PC-9 (cell line): ENCODE results near the gene CHST15. TPM values are rescaled to one million over a fixed set of nuclear protein-coding genes. Genes with fewer than 3 reads are reported as not detected.

Experiments
- BruUV-seq: library from RNA; stranded (reverse); fragments of 400-500 nt; replicated peaks from 2 replicates; lab custom pipeline; 2021; lab: Mats Ljungman, UMichigan
- CTCF ChIA-PET: fragments of 300-600 bp; sonication (Branson Sonifier 250); formaldehyde crosslinking; loops from one replicate; lab custom pipeline; 2022; ENCODE audit warnings: antibody characterized with exemption; lab: Charles Lee
- POLR2A ChIA-PET: fragments of 300-600 bp; sonication (Branson Sonifier 250); formaldehyde crosslinking; loops from one replicate; lab custom pipeline; 2022; ENCODE audit warnings: antibody characterized with exemption; ENCODE audit not compliant: unreplicated experiment; lab: Charles Lee
- DNase-seq, 2 experiments: peaks; one replicate each; pipeline versions ENCODE4 v3.0.0 to v3.0.0-alpha.2; 2015 to 2022; ENCODE audit warnings: mixed read lengths in 1 of 2
- H2AFZ ChIP-seq: fragments of 200-600 bp; sonication (generic); 2 replicates; pipeline ENCODE4 v1.8.1; 2017; ENCODE audit warnings: antibody characterized with exemption
- H3F3A ChIP-seq: fragments of 200-600 bp; sonication (generic); 2 replicates; pipeline ENCODE4 v1.8.1; 2017; ENCODE audit warnings: antibody characterized with exemption, mild to moderate bottlenecking, low read depth; ENCODE audit not compliant: insufficient read depth
- H3K27ac ChIP-seq: fragments of 200-600 bp; sonication (generic); 2 replicates; pipeline ENCODE4 v1.6.1; 2016; ENCODE audit warnings: mixed run types
- H3K27me3 ChIP-seq: fragments of 200-600 bp; sonication (generic); 2 replicates; pipeline ENCODE4 v1.6.1; 2016; ENCODE audit warnings: low read depth, mixed run types; ENCODE audit not compliant: insufficient read depth
- H3K36me3 ChIP-seq: fragments of 200-600 bp; sonication (generic); 2 replicates; pipeline ENCODE4 v1.6.1; 2016; ENCODE audit warnings: low read depth, mixed run types
- H3K4me1 ChIP-seq: fragments of 200-600 bp; sonication (generic); replicated peaks from 2 replicates; pipeline ENCODE4 v1.6.1; 2016; ENCODE audit warnings: mixed run types; ENCODE audit not compliant: insufficient read depth
- H3K4me2 ChIP-seq: fragments of 200-600 bp; sonication (generic); 2 replicates; pipeline ENCODE4 v1.6.1; 2017; ENCODE audit warnings: mixed run types
- H3K4me3 ChIP-seq: fragments of 200-600 bp; sonication (generic); 2 replicates; pipeline ENCODE4 v1.6.1; 2016; ENCODE audit warnings: mixed run types
- H3K79me2 ChIP-seq: fragments of 200-600 bp; sonication (generic); 2 replicates; pipeline ENCODE4 v1.6.1; 2017; ENCODE audit warnings: low read depth, mixed run types
- H3K9me2 ChIP-seq: fragments of 200-600 bp; sonication (generic); 2 replicates; pipeline ENCODE4 v1.8.1; 2017; ENCODE audit warnings: mild to moderate bottlenecking; ENCODE audit not compliant: insufficient read depth
- H3K9me3 ChIP-seq: fragments of 200-600 bp; sonication (generic); 2 replicates; pipeline ENCODE4 v1.8.1; 2016; ENCODE audit warnings: low read depth; ENCODE audit not compliant: insufficient read depth
- H4K20me1 ChIP-seq: fragments of 200-600 bp; sonication (generic); 2 replicates; pipeline ENCODE4 v1.8.1; 2017; ENCODE audit not compliant: insufficient read depth
- EZH2 ChIP-seq: fragments of 200-600 bp; sonication (generic); IDR thresholded peaks from 2 replicates; pipeline ENCODE4 v1.8.0; 2017; ENCODE audit warnings: antibody characterized with exemption, low read depth
- intact Hi-C: fragments of 100-400 bp; cut with micrococcal nuclease; formaldehyde crosslinking; loops from one replicate; pipeline ENCODE4 v1.10.0; 2022; ENCODE audit not compliant: unreplicated experiment
- total RNA-seq: library from RNA; stranded (reverse); gene quantifications from 2 replicates; pipeline ENCODE4 v1.2.3, GENCODE V29; 2021
- TF ChIP-seq, protein P1 (sequence below): fragments of 200-600 bp; sonication (generic); conservative IDR thresholded peaks from 2 replicates; pipeline ENCODE4 v1.6.1; 2017; ENCODE audit warnings: mixed run types, antibody characterized with exemption, mild to moderate bottlenecking, moderate library complexity

The CHST15 gene
- total RNA-seq, 1 experiment from 2014 or later, result 24.6 TPM

DNA sequence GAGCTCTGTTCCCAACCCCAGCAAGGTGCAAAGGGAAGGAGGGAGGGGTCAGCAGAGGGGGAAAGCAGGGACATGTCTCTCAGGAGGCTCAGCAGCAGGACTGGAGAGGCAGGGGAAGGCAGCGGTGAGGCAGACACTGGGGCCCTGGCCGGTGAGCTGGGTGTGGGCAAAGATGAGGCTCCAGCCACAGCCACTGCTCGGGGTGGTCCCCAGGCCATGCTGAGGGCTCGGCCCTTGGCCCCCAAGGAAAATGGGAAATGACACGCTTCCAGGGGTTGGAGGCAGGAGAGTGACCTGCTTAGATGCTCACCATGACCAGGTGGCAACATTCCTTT, 35.4 kb upstream of the CHST15 start:
- Histone ChIP-seq H3K4me3 (no peak overlapping the region), H3K27ac (no peak overlapping the region), H3K27me3 (no peaks in the 10 kb centered on the region), H4K20me1 (no peaks in the 10 kb centered on the region), H3K36me3 (no peaks in the 10 kb centered on the region), H2AFZ (no peak overlapping the region), H3K4me2 (no peak overlapping the region), H3K9me3 (no peaks in the 10 kb centered on the region), H3K4me1 (peaks cover 6% of the 10 kb centered on the region), H3K79me2 (no peaks in the 10 kb centered on the region), H3K9me2 (no peaks in the 10 kb centered on the region), H3F3A (no peaks in the 10 kb centered on the region; the same call in 1 of the 2 replicates)
- TF ChIP-seq, protein P1, sequence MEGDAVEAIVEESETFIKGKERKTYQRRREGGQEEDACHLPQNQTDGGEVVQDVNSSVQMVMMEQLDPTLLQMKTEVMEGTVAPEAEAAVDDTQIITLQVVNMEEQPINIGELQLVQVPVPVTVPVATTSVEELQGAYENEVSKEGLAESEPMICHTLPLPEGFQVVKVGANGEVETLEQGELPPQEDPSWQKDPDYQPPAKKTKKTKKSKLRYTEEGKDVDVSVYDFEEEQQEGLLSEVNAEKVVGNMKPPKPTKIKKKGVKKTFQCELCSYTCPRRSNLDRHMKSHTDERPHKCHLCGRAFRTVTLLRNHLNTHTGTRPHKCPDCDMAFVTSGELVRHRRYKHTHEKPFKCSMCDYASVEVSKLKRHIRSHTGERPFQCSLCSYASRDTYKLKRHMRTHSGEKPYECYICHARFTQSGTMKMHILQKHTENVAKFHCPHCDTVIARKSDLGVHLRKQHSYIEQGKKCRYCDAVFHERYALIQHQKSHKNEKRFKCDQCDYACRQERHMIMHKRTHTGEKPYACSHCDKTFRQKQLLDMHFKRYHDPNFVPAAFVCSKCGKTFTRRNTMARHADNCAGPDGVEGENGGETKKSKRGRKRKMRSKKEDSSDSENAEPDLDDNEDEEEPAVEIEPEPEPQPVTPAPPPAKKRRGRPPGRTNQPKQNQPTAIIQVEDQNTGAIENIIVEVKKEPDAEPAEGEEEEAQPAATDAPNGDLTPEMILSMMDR, result no peak
- TF ChIP-seq EZH2, result no peak
- ChIA-PET CTCF (no interaction called here), POLR2A (no interaction called here)
- intact Hi-C loops, result no loop called here
- no TSS peak for BruUV-seq
- DNase-seq, result no peak

GRCh38 chr10:124127965-124128810, 34.8 kb upstream of the CHST15 start:
- no peak for DNase-seq
- H3K9me3 ChIP-seq, result no peaks in the 10 kb centered on the region
- H3K4me1 ChIP-seq, result peaks cover 6% of the 10 kb centered on the region
- ChIA-PET POLR2A (no interaction called here), CTCF (no interaction called here)
- no peaks in the 10 kb centered on the region; the same call in 1 of the 2 replicates for H3F3A ChIP-seq
- no peak overlapping the region for H3K4me3 ChIP-seq
- H3K9me2 ChIP-seq, result no peaks in the 10 kb centered on the region
- no peaks in the 10 kb centered on the region for H4K20me1 ChIP-seq
- TF ChIP-seq, protein P1, result no peak
- no peak for TF ChIP-seq EZH2
- no peaks in the 10 kb centered on the region for H3K79me2 ChIP-seq
- H3K4me2 ChIP-seq, result no peak overlapping the region
- H3K36me3 ChIP-seq, result no peaks in the 10 kb centered on the region
- intact Hi-C loops, result no loop called here
- no peak overlapping the region for H3K27ac ChIP-seq
- H2AFZ ChIP-seq, result no peak overlapping the region
- no TSS peak for BruUV-seq
- H3K27me3 ChIP-seq, result no peaks in the 10 kb centered on the region

DNA sequence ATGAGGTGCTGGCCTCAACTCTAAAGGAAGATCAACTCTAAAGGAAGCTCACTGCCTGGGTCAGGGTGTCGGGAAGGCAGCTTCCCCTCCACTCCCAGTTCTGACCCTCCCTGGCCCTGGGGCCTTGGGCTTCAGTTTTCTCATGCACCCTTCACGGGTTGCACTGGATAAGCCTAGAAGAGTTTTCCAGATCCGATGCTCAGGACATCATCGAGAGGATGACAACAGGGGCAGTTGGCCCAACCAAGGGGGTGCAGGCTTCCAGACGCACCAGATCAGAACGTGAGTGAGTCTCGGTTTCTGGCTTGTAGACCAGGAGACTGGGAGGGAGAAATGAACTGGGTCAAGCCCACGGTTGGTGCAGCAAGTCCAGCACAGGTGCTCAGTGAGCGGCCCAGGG, 34.2 kb upstream of the CHST15 start:
- Histone ChIP-seq H3K4me3 (no peak overlapping the region), H3K9me3 (no peaks in the 10 kb centered on the region), H3K27me3 (no peaks in the 10 kb centered on the region), H3K36me3 (no peaks in the 10 kb centered on the region), H3K4me1 (peaks cover 6% of the 10 kb centered on the region), H3K27ac (no peak overlapping the region), H2AFZ (no peak overlapping the region), H3K79me2 (no peaks in the 10 kb centered on the region), H3K4me2 (no peak overlapping the region), H3F3A (no peaks in the 10 kb centered on the region; the same call in 1 of the 2 replicates), H3K9me2 (no peaks in the 10 kb centered on the region), H4K20me1 (no peaks in the 10 kb centered on the region)
- no TSS peak for BruUV-seq
- TF ChIP-seq EZH2, result no peak
- TF ChIP-seq, protein P1, result no peak
- intact Hi-C loops, result no loop called here
- ChIA-PET CTCF (no interaction called here), POLR2A (no interaction called here)
- DNase-seq, result no peak
